Sigmoid colon (tissue), 4 donors: Measurements from ENCODE around the gene TENM3.

Experiments used
- CTCF ChIP-seq, 4 experiments: fragments of 450-650 bp in 3 of 4; fragments of 200-600 bp in 1 of 4; IDR thresholded peaks; one replicate each; pipeline ENCODE4 v1.5.1; 2016 to 2019; ENCODE audit warnings: antibody characterized with exemption in 4 of 4, mild to moderate bottlenecking in 3 of 4, moderate library complexity in 2 of 4
- EP300 ChIP-seq, 4 donors: sonication (generic); formaldehyde crosslinking; IDR thresholded peaks; one replicate each; pipeline ENCODE4 v1.6.1; 2017; ENCODE audit warnings: antibody characterized with exemption in 4 of 4
- POLR2A ChIP-seq, 2 donors: fragments of 450-650 bp; IDR thresholded peaks; one replicate each; pipeline ENCODE4 v1.6.1; 2016; ENCODE audit warnings: antibody characterized with exemption in 2 of 2, mild to moderate bottlenecking in 2 of 2, moderate library complexity in 2 of 2
- POLR2AphosphoS5 ChIP-seq, 4 donors: sonication (generic); formaldehyde crosslinking; IDR thresholded peaks; one replicate each; pipeline ENCODE4 v1.6.1; 2017; ENCODE audit warnings: antibody characterized with exemption in 4 of 4

GRCh38 chr4:182354867-182355266 is 111.7 kb downstream of the TENM3 start:
- TF ChIP-seq CTCF (IDR thresholded peaks at IDR 0.05), result no peak
- TF ChIP-seq POLR2AphosphoS5 (IDR thresholded peaks at IDR 0.05), result no peak
- no peak for TF ChIP-seq POLR2A (IDR thresholded peaks at IDR 0.05)
- TF ChIP-seq EP300 (IDR thresholded peaks at IDR 0.05), result no peak
